NCI-H82 treated with DMSO at 0.1 percent for 48 hours (cell line): Measurements from ENCODE around the gene ACOT13.
"Not testable (repeated sequence)": the region's sequence is repeated elsewhere in the genome, so short reads cannot be mapped to it uniquely, and the experiment has no call there.

Experiments
- DNase-seq: peaks from one replicate; lab custom pipeline; 2025; ENCODE audit not compliant: unreplicated experiment; lab: John Stamatoyannopoulos, UW

The ACOT13 gene

DNA sequence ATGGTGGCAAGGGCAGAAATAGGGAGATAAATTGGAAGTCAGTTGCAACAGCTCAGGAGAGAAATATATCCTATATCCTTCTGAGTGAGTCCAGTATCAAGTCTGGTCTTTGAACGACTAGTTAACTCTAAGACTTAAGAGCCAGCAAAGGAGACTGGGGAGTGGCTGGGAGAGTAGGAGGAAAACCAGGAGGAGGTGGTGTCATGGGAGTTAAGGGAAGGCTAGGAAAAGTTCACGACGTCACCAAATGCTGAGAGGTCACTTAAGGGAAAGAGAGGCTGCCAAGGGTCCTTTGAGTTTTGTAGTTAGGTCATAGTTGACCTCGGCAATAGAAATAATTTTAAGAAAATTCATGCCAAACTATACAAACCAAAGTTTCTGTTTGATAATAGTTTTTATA, 25.1 kb downstream of the ACOT13 start:
- no peak for DNase-seq

- no peak for DNase-seq
Measured at GRCh38 chr6:24692415-24692814, 25.5 kb downstream of the ACOT13 start.

- DNase-seq, result peak; percentile 34
Measured at GRCh38 chr6:24692848-24693592, 26.1 kb downstream of the ACOT13 start.

DNA sequence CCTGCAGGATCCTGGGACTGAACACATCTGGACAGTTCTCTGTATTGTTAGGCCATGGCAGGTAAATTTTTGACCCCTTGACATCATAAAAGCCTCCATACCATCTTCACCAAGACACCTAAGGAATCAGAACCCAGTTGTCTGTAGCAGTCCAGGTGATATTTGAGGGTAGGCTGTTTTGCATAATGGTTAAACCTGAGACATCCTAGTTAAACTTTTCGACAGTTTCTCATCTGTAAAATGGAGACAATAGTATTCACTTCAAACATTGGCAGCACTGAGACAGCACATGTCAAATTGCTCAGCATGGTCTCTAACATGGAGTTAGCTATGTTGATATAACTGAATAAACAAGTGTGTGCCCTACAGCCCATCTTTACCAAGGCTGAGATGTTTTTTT, 27.3 kb downstream of the ACOT13 start:
- no peak for DNase-seq

- peak; percentile 52 for DNase-seq
Measured at GRCh38 chr6:24695635-24696034, 28.8 kb downstream of the ACOT13 start.

DNA sequence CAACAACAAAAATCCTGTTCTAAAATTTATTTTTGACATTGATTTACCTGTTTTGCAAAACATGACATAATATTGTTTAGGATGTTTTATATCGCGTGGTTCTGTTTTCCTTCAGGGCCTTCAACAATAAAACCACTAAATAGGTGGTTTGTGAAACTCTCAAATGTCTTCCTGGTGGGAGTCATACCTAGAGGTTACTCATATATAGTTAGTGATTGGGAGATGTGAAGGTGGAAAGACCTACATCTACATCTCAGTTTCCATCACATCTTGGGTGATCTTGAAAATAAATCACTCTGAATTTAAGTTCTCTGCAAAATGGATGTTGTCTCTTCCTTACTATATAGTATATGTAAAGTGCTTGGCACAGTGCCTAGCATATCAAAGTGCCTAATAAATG, 29.2 kb downstream of the ACOT13 start:
- DNase-seq, result no peak

DNA sequence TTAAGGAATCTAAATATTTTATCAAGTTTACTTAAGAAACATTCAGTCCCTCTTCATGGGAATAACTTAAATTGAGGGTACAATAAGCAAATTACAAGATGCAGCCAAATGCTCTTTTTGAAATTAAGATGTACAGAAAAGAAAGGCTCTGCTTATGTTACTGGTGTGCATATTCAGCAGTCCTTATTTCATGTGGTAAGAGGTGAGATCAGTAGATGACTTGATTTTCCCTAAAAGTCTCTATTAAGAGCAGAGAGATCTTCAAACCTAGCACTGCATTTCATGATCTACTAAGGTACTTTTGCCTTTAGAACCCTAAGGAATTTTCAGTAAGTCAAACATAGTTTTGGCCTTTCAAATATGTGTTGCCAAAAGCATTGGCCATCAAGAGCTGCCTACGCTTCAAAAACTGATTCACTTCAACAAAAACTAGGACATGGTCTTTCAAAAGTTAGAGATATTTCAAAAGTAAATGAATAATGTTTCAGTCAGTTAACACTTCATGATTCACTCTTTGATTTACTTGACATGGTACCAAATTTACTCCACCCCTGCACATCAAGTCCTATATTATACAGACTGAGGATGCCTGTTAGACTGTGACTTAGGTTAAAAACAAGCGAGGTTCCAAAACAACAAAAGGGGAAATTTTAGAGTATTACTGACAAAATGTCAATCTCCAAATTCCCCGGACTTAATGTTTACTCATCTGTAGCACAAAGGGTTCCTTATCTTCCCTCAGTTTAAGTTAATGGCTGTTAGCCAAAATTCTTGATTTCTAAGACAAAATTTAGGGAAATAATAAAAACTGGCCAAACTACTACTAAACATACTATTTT, 32.9 kb downstream of the ACOT13 start:
- no peak for DNase-seq

DNA sequence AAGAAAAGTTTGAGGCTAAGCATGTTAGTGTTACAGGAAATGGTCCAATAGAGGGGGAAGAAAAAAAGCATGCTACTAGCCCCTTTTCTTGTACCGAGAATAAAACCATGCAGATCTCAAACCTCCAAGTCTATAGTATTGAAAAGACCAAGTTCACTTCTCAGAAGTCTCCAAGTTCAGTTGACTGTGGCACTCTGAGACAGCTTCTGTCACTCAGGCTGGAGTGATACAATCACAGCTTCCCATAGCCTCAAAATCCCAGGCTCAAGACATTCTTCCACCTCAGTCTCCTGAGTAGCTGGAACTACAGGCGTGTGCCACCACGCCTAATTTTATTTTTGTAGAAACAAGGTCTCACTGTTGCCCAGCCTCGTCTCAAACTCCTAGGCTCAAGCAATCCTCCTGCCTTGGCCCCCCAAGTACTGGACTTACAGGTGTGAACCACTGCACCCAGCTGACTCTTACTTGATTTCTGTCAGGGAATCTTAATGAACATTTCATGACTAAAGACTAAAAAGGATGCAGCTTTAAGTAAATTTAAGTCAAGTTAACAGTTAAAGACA, 35.9 kb downstream of the ACOT13 start:
- no peak for DNase-seq

DNA sequence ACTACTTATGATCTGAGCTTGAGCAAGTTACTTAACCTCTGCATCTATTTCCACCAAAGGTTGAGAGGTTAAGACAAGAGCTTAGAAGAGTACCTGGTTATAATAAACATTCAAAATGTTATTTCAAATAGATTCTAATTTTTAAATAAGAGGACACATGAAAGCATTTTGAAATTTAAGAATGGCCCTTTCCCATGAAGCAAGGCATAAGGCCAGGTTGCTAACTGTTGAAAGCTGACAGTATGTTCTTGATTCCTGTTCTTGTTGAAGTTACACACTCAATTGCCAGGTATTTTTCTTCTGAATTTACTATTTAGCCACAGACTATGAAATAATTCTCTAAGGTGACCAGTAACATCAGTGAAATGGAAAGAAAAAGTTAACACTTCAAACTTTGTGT, 37.6 kb downstream of the ACOT13 start:
- DNase-seq, result no peak

GRCh38 chr6:24708612-24709011, 41.7 kb downstream of the ACOT13 start:
- no peak for DNase-seq

DNA sequence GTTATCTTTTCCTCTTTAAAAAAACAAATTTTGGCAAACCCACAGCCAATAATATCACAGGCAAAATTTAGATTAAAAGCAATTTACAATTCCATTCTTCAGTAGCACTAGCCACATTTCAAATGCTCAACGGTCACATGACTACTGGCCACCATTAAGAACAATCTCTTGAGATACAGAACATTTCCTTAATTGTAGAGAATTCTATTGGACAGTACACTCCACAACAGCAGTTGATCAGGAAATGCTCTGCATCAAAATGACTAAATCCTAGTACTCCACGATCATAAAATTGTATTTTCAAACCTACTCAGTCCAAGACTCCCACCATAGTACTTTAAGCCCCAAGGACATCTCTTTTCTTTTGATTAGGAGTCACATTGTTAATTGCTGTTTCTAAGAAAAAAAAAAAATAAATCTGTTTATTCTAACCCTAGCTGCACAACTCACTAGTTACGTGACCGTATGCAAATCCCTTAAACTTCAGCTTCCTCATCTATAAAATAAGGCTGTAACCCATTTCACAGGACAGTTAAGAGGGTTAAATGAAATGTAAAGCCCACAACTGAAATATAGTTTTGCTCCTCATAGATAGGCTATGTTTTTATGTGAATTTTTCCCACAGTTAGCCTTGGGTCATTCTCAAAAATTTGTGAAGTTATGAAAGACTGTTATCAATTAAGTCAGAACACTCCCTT, 42.3 kb downstream of the ACOT13 start:
- no peak for DNase-seq

- DNase-seq, result no peak
Measured at GRCh38 chr6:24710519-24711303, 43.8 kb downstream of the ACOT13 start.

DNA sequence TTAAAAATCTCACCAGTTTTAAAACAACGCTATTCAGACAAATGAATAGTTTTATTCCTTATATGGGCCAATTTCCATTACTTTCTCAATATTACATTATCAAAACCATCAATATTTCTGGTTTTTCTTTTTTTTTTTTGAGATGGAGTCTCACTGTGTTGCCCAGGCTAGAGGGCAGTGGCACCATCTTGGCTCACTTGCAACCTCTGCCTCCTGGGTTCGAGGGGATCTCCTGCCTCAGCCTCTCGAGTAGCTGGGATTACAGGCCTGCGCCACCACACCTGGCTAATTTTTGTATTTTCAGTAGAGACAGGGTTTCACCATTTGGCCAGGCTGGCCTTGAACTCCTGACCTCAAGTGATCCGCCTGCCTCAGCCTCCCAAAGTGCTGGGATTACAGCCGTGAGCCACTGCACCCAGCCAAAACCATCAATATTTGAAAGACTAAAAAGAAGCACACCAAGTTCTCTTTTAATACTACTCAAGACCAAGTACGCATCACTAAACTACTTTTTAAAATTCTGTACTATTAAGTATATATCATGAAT, 49.8 kb downstream of the ACOT13 start:
- DNase-seq, result not testable (repeated sequence)

GRCh38 chr6:24718449-24719124, 51.7 kb downstream of the ACOT13 start:
- DNase-seq, result peak; percentile 40

DNA sequence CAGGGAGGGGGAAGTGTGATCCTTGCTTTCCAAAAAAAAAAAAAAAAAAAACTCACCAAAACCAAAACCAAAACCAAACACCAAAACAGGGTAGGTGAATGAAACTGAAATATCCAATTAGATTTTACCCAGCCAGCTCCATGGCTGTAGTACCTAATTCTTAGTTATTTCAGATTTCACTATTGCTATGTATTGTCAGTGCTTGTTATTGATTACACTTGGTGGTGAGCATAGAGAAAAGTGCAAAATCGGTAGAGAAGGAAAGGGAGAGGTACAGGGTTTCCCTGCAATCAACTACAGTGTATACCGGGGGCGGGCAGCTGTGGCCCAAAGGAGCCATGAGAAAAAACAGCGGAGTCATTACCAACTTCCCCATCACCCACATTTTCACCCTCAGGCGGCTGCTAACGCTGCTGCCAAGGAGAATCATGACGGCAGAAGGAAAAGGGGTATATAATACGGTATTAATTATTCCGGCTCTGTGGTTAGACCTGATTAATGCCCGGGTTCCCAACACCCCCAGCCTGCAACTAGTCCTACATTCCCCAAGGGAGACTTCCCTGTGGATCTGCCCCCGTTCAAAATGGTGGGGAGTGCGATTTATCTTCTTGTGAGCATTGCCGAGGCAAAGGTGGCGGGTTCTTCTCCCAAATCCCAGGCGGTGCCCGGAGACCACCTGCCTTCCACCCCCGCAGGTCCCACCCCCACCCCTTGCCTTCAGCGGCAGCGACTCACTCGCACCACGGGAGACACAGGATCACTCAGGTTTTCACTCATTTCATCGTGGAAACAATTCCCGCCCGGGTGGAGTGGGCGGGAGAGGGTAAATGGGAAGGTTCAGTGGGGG, 52.5 kb downstream of the ACOT13 start, which contains the start of gene C6orf62:
C6orf62 (minus strand) TSS at position 30 of the 847 bp plus-strand sequence. CDS start 486 bp downstream, outside the sequence.
- DNase-seq, result no peak

GRCh38 chr6:24720131-24720603, 53.3 kb downstream of the ACOT13 start:
- no peak for DNase-seq

DNA sequence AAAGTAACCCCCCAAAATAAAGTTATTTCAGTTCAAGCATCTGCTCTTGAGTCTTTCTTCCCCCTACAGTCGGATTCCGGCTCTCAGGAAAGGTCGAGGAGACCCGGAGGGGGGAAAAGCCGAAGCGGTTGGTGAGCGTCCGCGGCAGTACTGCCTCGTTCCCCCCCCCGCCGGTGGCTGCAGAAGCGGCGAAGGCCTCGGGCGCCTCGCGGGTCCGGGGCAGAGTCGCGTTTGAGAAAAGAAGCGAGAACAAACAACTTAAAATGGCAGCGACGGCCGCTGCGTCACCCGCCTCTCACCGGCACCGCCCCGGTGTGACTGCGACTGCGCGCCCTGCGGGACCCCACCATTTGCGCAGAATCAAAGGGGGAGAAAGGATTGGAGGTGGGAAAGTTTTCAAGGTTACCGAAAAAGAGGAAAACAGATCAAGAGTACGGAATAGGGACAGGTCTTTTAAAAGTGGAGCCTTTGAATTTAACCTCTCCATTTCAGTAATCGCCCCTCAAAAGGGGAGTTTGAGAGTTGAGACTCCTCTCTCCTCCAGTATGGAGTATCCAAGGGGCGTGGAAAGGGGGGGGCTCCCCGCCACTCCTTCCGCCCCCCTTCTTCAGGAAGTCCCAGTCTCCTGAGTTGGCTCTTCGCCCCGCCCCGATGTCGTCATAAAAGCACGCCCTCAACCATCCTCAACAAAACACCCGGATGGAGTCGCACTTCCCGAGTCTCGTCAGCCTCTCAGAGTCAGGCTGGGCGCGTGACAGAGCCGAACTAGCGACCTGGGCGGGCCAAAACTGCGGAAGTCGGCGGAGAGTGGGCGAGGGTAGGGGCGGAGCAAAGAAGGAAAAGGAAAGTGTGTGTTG, 54.0 kb downstream of the ACOT13 start:
- peak; percentile 99 for DNase-seq
